Mesenchymal stem cell (in vitro differentiated cells and primary cell): Measurements from ENCODE around the gene FANCE.

Source experiments
- DNase-seq: peaks from one replicate; pipeline ENCODE4 v3.0.0-alpha.2; 2013
- H2AFZ ChIP-seq: one replicate; pipeline ENCODE4 v1.6.1; 2013; ENCODE audit warnings: low read depth, mild to moderate bottlenecking, control low read depth, inconsistent platforms, low read length, moderate library complexity
- H2AK5ac ChIP-seq: 2 replicates; pipeline ENCODE4 v1.6.1; 2013; ENCODE audit warnings: low read length, moderate library complexity, mild to moderate bottlenecking, inconsistent platforms; ENCODE audit not compliant: severe bottlenecking
- H2BK120ac ChIP-seq: one replicate; pipeline ENCODE4 v1.6.1; 2013; ENCODE audit warnings: low read depth, mild to moderate bottlenecking, inconsistent platforms, low read length, moderate library complexity
- H2BK12ac ChIP-seq, 2 experiments: one replicate each; pipeline ENCODE4 v1.6.1; 2013; ENCODE audit warnings: inconsistent platforms in 2 of 2, low read length in 2 of 2, mild to moderate bottlenecking in 2 of 2, moderate library complexity in 2 of 2, control low read depth in 1 of 2
- H2BK15ac ChIP-seq: one replicate; pipeline ENCODE4 v1.6.1; 2013; ENCODE audit warnings: mild to moderate bottlenecking, low read depth, inconsistent platforms; ENCODE audit not compliant: poor library complexity, severe bottlenecking
- H2BK5ac ChIP-seq: 2 replicates; pipeline ENCODE4 v1.6.1; 2013; ENCODE audit warnings: low read depth, mild to moderate bottlenecking, low read length, control low read depth, inconsistent platforms; ENCODE audit not compliant: poor library complexity, severe bottlenecking
- H3K14ac ChIP-seq, 2 experiments: one replicate each; pipeline ENCODE4 v1.6.1; 2013; ENCODE audit warnings: inconsistent platforms in 2 of 2, low read length in 2 of 2, control low read depth in 1 of 2, mild to moderate bottlenecking in 1 of 2, moderate library complexity in 1 of 2
- H3K18ac ChIP-seq, 2 experiments: one replicate each; pipeline ENCODE4 v1.6.1; 2013; ENCODE audit warnings: inconsistent platforms in 2 of 2, low read length in 2 of 2, control low read depth in 1 of 2, low read depth in 1 of 2, mild to moderate bottlenecking in 1 of 2
- H3K23ac ChIP-seq, 2 experiments: one replicate each; pipeline ENCODE4 v1.6.1; 2013; ENCODE audit warnings: inconsistent platforms in 2 of 2, low read length in 2 of 2, mild to moderate bottlenecking in 2 of 2, moderate library complexity in 2 of 2, control low read depth in 1 of 2
- H3K27ac ChIP-seq: 2 replicates; pipeline ENCODE4 v1.5.1; 2013; ENCODE audit warnings: mild to moderate bottlenecking, moderate library complexity, low read length, control low read depth, inconsistent platforms; ENCODE audit not compliant: poor library complexity, severe bottlenecking
- H3K27me3 ChIP-seq, 2 experiments: 2 replicates each; pipeline versions ENCODE4 v1.6.1 to v1.7.0; 2013; ENCODE audit warnings: low read length in 2 of 2, mild to moderate bottlenecking in 2 of 2, moderate library complexity in 2 of 2, control low read depth in 1 of 2, inconsistent platforms in 1 of 2; ENCODE audit not compliant: control insufficient read depth in 1 of 2, insufficient read depth in 1 of 2
- H3K36me3 ChIP-seq, 2 experiments: 2 replicates each; pipeline versions ENCODE4 v1.6.1 to v1.7.0; 2013; ENCODE audit warnings: low read length in 2 of 2, control low read depth in 1 of 2, inconsistent platforms in 1 of 2, low read depth in 1 of 2, mild to moderate bottlenecking in 1 of 2; ENCODE audit not compliant: insufficient read depth in 2 of 2, control insufficient read depth in 1 of 2
- H3K4ac ChIP-seq, 2 experiments: one replicate each; pipeline ENCODE4 v1.6.1; 2013; ENCODE audit warnings: inconsistent platforms in 2 of 2, low read length in 2 of 2, mild to moderate bottlenecking in 2 of 2, moderate library complexity in 2 of 2, control low read depth in 1 of 2, low read depth in 1 of 2
- H3K4me1 ChIP-seq: 2 replicates; pipeline ENCODE4 v1.6.1; 2013; ENCODE audit warnings: low read depth, low read length, control low read depth; ENCODE audit not compliant: control insufficient read depth, insufficient read depth
- H3K4me2 ChIP-seq: 2 replicates; pipeline ENCODE4 v1.6.1; 2013; ENCODE audit warnings: low read length, mild to moderate bottlenecking, inconsistent platforms; ENCODE audit not compliant: poor library complexity, severe bottlenecking
- H3K4me3 ChIP-seq, 2 experiments: 2 replicates each; pipeline versions ENCODE4 v1.5.1 to v1.7.0; 2013; ENCODE audit warnings: low read length in 2 of 2, mild to moderate bottlenecking in 2 of 2, control low read depth in 1 of 2, low read depth in 1 of 2; ENCODE audit not compliant: insufficient read depth in 1 of 2
- H3K79me1 ChIP-seq: replicated peaks from 2 replicates; pipeline ENCODE4 v1.6.1; 2013; ENCODE audit warnings: mild to moderate bottlenecking, control low read depth, low read length, inconsistent platforms; ENCODE audit not compliant: poor library complexity, severe bottlenecking
- H3K9ac ChIP-seq: 2 replicates; pipeline ENCODE4 v1.7.0; 2013; ENCODE audit warnings: mild to moderate bottlenecking, low read length, moderate library complexity
- H3K9me3 ChIP-seq: 2 replicates; pipeline ENCODE4 v1.7.0; 2013; ENCODE audit warnings: mild to moderate bottlenecking, low read length; ENCODE audit not compliant: control insufficient read depth
- H4K8ac ChIP-seq: one replicate; pipeline ENCODE4 v1.6.1; 2013; ENCODE audit warnings: inconsistent platforms, mild to moderate bottlenecking, low read length, moderate library complexity
- H4K91ac ChIP-seq: one replicate; pipeline ENCODE4 v1.6.1; 2013; ENCODE audit warnings: mild to moderate bottlenecking, low read length, inconsistent platforms
- WGBS: methylation state at CpG from one replicate; pipeline ENCODE4 v1.1.7; 2013; ENCODE audit warnings: mixed read lengths; 5-methylcytosine and 5-hydroxymethylcytosine counted together

The FANCE gene

GRCh38 chr6:35406711-35407485, 45.2 kb upstream of the FANCE start:
- H3K9ac ChIP-seq: no peak overlapping the region
- no peak overlapping the region for H4K8ac ChIP-seq
- H3K4me3 ChIP-seq: no peak overlapping the region
- H2BK5ac ChIP-seq: no peak overlapping the region
- peak overlapping the region in 1 of 2 experiments; percentile 60 for H2BK12ac ChIP-seq
- H3K27me3 ChIP-seq: no peaks in the 10 kb centered on the region
- H3K27ac ChIP-seq: no peak overlapping the region
- H3K18ac ChIP-seq: peak overlapping the region in 1 of 2 experiments; percentile 29
- DNase-seq: no peak
- H3K79me1 ChIP-seq: peaks cover 28% of the 10 kb centered on the region
- H3K36me3 ChIP-seq: peaks cover 8 to 12% of the 10 kb centered on the region in 2 experiments
- H2AK5ac ChIP-seq: no peak overlapping the region
- H3K9me3 ChIP-seq: no peaks in the 10 kb centered on the region
- H3K23ac ChIP-seq: peak overlapping the region in 1 of 2 experiments; percentile 37
- WGBS: 94% methylated on average over 19 of the region's 20 CpGs
- no peak overlapping the region for H4K91ac ChIP-seq
- H3K4me1 ChIP-seq: peaks cover 20% of the 10 kb centered on the region
- no peak overlapping the region for H2AFZ ChIP-seq
- H2BK15ac ChIP-seq: no peak overlapping the region
- no peak overlapping the region for H2BK120ac ChIP-seq
- peak overlapping the region in 1 of 2 experiments; percentile 86 for H3K14ac ChIP-seq
- no peak overlapping the region for H3K4me2 ChIP-seq
- H3K4ac ChIP-seq: no peak overlapping the region

DNA sequence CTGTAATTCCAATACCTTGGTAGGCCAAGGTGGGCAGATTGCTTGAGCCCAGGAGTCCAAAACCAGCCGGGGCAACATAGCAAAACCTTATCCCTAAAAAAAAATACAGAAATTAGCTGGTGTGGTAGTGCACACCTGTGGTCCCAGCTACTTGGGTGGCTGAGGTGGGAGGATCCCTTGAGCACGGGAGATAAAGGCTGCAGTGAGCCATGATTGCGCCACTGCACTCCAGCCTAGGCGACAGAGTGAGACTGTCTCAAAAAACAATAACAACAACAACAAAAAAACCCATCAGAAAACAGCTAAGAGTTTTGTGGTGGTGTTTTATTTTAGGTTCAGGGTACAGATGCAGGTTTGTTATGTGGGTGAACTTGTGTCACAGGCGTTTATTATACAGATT, 42.9 kb upstream of the FANCE start:
- H2BK15ac ChIP-seq: no peak overlapping the region
- H2BK5ac ChIP-seq: no peak overlapping the region
- peaks cover 8% of the 10 kb centered on the region for H3K4me1 ChIP-seq
- H3K27me3 ChIP-seq: no peaks in the 10 kb centered on the region
- H2BK120ac ChIP-seq: no peak overlapping the region
- peaks cover 15% of the 10 kb centered on the region for H3K79me1 ChIP-seq
- no peak overlapping the region for H3K4me2 ChIP-seq
- no peak overlapping the region for H3K9ac ChIP-seq
- no peak overlapping the region for H3K23ac ChIP-seq
- no peak overlapping the region for H3K27ac ChIP-seq
- DNase-seq: no peak
- H3K36me3 ChIP-seq: peaks cover 17 to 32% of the 10 kb centered on the region in 2 experiments
- H2AFZ ChIP-seq: no peak overlapping the region
- H3K4me3 ChIP-seq: no peak overlapping the region
- no peak overlapping the region for H4K8ac ChIP-seq
- H2BK12ac ChIP-seq: no peak overlapping the region
- H2AK5ac ChIP-seq: no peak overlapping the region
- H3K14ac ChIP-seq: no peak overlapping the region
- 100% methylated on average over 1 of the region's 5 CpGs for WGBS
- no peak overlapping the region for H3K4ac ChIP-seq
- no peak overlapping the region for H3K18ac ChIP-seq
- no peaks in the 10 kb centered on the region for H3K9me3 ChIP-seq
- H4K91ac ChIP-seq: no peak overlapping the region

- Histone ChIP-seq H2BK15ac (no peak overlapping the region), H3K4me2 (no peak overlapping the region), H4K91ac (no peak overlapping the region), H2AK5ac (no peak overlapping the region), H3K9ac (no peak overlapping the region), H3K23ac (no peak overlapping the region), H3K27ac (no peak overlapping the region), H2BK12ac (no peak overlapping the region), H3K4me3 (no peak overlapping the region), H3K36me3 (peaks cover 22 to 32% of the 10 kb centered on the region in 2 experiments), H3K4ac (no peak overlapping the region), H3K79me1 (peaks cover 9% of the 10 kb centered on the region), H3K9me3 (no peaks in the 10 kb centered on the region), H2AFZ (no peak overlapping the region), H3K14ac (no peak overlapping the region), H4K8ac (no peak overlapping the region), H3K27me3 (no peaks in the 10 kb centered on the region), H3K4me1 (peaks cover 12% of the 10 kb centered on the region), H2BK120ac (no peak overlapping the region), H2BK5ac (no peak overlapping the region), H3K18ac (no peak overlapping the region)
- no peak for DNase-seq
- 0% methylated on average over 1 of the region's 3 CpGs for WGBS
Measured at GRCh38 chr6:35410131-35410530, 42.0 kb upstream of the FANCE start.

DNA sequence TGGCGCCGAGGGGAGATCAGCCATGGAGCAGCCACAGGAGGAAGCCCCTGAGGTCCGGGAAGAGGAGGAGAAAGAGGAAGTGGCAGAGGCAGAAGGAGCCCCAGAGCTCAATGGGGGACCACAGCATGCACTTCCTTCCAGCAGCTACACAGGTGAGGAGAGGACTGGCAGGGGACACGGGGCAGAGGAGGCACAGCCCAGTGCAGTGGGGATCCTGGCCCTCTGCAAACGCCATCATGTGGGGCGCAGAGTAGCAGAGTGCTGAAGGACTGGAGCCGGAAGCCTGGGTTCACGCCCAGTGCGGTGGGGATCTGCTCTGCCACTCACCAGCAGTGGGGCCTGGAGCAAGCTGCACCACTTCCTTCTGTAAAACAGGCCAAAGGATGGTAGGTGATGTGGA, 41.1 kb upstream of the FANCE start:
- Histone ChIP-seq H4K8ac (no peak overlapping the region), H2AK5ac (no peak overlapping the region), H4K91ac (peak overlapping the region; percentile 24), H3K23ac (no peak overlapping the region), H3K4me3 (no peak overlapping the region), H2BK5ac (no peak overlapping the region), H3K36me3 (peaks cover 22 to 32% of the 10 kb centered on the region in 2 experiments), H3K9ac (no peak overlapping the region), H3K27me3 (no peaks in the 10 kb centered on the region), H2BK12ac (no peak overlapping the region), H3K4me1 (peaks cover 12% of the 10 kb centered on the region), H2BK120ac (no peak overlapping the region), H3K27ac (no peak overlapping the region), H3K79me1 (peaks cover 6% of the 10 kb centered on the region), H3K14ac (no peak overlapping the region), H3K18ac (no peak overlapping the region), H3K9me3 (no peaks in the 10 kb centered on the region), H2BK15ac (no peak overlapping the region), H3K4me2 (no peak overlapping the region), H3K4ac (no peak overlapping the region), H2AFZ (no peak overlapping the region)
- 95% methylated on average over 9 of the region's 9 CpGs for WGBS
- no peak for DNase-seq
